Measurements from ENCODE around the gene LUC7L.
"Not testable (repeated sequence)": the region's sequence is repeated elsewhere in the genome, so short reads cannot be mapped to it uniquely, and the experiment has no call there.

Gene LUC7L

DNA sequence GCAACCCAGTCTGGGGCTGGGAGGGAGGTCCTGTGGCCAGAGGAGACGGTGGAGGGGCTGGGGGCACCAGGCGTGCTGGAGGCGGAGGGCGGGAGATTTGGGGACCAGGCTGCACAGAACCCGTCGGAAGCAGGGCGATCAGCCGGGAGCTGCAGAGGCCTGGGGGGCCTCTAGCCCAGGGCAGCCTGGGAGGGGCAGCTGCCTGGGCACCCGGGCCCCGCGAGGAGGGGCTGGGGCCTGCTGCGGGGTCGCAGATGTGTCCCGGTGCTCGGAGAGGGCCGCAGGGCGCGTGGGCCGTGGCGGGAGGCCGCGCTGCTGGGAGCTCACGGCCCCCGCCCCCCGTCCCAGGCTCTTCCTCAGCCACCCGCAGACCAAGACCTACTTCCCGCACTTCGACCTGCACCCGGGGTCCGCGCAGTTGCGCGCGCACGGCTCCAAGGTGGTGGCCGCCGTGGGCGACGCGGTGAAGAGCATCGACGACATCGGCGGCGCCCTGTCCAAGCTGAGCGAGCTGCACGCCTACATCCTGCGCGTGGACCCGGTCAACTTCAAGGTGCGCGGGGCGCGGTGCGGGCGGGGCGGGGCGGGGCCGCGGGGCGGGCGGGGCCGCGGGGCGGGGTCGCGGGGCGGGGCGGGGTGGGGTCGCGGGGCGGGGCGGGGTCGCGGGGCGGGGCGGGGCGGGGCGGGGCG, 65.0 kb downstream of the LUC7L start:
- not testable (repeated sequence) for DNase-seq

DNA sequence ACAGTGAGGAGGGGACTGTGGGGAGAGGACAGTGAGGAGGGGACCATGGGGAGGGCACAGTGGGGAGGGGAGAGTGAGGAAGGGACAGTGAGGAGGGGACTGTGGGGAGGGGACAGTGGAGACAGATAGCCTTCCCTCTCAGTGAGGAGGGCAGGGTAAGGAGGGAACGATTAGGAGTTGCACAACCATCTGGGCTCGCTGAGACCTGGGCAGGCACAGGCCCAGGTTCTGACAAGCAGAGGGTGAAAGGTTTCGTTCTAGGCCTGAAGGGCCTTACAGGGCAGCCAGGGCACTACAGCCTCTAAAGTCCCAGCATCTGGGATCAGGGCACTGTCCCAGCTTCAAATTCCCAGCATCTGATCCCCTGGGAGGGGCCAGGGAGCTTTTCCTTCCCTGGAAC, 65.6 kb downstream of the LUC7L start:
- DNase-seq, result not testable (repeated sequence)

DNA sequence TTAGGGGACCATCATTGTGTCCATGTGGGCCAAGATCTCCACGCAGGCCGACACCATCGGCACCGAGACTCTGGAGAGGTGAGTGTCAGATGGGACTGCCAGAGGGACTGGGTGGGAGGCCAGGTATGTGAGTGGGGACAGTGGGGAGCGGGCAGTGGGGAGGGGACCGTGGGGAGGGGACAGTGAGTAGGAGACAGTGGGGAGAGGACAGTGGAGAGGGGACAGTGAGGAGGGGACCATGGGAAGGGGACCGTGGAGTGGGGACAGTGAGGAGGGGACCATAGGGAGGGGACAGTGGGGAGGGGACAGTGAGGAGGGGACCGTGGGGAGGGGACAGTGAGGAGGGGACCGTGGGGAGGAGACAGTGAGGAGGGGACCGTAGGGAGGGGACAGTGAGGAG, 66.1 kb downstream of the LUC7L start:
- DNase-seq, result not testable (repeated sequence)

DNA sequence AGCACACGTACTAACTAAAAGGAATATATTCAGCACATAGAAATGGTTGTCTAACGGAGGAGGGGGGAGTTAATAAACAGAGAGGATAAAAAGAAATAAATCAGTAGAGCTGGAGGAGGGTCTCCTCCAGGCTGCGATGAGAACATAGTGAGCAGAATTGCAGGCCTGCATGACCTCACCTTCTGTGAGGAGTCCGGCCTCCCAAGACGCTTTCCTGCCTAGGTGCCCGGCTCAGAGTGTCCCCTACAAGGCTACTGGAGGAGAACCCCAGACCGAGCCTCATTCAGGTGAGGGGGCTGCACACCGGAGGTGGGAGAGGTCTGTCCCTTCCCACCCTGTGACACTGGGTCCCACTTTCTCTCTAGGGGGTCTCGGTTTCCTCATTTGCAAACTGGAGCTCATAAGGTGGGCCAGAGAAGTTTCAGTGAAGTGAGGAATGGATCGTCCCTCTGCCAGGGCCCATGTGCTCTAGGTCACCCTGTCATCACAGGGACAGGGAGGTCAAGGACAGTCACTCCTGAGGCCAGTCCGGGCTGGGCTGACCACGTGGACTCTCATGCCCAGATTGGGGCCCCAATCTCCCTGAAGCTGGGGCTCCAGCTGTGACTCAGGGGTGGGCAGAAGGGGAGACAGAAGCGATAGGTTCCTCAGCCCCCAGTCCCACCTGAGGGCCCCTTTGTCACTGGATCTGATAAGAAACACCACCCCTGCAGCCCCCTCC, 66.8 kb downstream of the LUC7L start:
- no peak for DNase-seq

DNA sequence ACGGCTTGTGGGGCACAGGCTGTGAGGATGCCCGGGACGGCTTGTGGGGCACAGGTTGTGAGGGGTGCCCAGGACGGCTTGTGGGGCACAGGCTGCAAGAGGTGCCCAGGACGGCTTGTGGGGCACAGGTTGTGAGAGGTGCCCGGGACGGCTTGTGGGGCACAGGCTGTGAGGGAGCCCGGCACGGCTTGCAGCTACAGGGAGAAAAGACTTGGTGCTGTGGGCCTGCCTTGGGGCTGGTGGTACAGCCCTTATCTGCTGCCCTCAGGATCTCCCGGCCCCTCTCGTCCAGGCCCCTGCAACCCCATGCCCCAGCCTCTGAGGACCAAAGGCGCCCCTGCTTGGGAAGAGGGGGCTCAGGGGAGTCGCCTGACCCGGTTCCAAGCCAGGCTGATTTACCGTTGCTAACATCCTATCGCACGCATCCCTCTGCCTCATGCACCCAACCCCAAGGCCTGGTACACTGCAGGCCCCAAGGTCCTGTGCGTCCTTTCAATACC, 68.5 kb downstream of the LUC7L start:
- DNase-seq, result no peak

DNA sequence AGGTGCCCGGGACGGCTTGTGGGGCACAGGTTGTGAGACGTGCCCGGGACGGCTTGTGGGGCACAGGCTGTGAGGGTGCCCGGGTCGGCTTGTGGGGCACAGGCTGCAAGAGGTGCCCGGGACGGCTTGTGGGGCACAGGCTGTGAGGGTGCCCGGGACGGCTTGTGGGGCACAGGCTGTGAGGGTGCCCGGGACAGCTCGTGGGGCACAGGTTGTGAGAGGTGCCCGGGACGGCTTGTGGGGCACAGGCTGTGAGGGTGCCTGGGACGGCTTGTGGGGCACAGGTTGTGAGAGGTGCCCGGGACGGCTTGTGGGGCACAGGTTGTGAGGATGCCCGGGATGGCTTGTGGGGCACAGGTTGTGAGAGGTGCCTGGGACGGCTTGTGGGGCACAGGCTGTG, 69.0 kb downstream of the LUC7L start:
- DNase-seq, result not testable (repeated sequence)

DNA sequence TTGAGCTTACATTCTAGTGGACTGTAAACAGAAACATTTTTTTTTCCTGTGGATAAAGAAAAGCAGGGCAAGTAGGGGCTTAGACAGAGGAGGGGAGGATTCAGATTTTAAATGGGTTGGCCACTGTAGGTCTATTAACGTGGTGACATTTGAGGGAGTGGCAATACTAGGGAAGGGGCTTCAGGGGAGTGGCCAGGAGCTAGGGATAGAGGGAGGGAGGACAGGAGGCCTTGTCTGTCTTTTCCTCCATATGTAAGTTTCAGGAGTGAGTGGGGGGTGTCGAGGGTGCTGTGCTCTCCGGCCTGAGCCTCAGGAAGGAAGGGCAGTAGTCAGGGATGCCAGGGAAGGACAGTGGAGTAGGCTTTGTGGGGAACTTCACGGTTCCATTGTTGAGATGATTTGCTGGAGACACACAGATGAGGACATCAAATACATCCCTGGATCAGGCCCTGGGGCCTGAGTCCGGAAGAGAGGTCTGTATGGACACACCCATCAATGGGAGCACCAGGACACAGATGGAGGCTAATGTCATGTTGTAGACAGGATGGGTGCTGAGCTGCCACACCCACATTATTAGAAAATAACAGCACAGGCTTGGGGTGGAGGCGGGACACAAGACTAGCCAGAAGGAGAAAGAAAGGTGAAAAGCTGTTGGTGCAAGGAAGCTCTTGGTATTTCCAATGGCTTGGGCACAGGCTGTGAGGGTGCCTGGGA, 70.0 kb downstream of the LUC7L start:
- no peak for DNase-seq

DNA sequence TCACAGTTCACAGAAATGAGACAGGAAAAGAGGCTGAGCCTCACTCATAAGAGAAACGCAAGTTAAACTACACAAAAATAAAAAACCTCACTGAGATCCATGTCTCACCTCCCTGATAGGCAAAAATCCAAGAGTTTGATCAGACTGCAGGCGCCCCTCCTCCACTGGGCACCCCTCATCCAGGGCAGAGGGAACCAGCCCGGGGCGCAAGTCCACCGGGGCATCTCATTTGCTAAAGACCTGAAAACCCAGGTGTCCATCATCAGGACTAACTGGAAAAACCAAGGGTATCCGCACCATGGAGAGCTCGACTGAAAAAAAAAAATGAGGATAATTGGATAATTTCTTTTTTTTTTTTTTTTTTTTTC, 74.2 kb downstream of the LUC7L start:
- no peak for DNase-seq

DNA sequence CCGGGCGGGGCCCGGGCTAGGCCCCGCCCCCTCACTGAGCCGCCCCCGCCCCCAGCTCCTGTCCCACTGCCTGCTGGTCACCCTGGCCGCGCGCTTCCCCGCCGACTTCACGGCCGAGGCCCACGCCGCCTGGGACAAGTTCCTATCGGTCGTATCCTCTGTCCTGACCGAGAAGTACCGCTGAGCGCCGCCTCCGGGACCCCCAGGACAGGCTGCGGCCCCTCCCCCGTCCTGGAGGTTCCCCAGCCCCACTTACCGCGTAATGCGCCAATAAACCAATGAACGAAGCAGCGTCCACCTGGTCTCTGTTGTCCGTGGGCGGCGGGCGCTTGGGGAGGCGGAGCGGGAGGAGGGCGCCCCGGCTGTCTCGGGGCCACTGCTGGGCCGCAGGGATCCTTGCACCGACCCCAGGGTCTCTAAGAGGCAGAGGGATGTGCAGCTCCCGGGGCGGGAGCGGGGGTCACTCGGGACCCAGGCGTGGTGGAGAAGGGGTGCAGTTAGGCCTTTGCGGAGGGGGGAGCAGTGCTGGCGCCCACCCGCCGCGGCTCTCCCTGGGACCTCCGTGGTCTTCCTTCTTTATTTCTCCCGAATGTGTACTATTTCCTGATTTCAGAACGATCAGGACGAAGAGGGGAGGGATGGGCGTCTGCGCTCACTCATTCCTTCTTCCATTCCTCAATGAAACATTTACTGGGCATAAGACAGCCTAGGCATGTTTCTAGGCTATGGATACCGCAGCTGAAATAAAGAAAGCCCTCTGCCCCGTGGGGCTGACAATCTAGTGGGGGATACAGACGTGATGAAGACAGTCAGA, 74.8 kb downstream of the LUC7L start:
- DNase-seq, result no peak

DNA sequence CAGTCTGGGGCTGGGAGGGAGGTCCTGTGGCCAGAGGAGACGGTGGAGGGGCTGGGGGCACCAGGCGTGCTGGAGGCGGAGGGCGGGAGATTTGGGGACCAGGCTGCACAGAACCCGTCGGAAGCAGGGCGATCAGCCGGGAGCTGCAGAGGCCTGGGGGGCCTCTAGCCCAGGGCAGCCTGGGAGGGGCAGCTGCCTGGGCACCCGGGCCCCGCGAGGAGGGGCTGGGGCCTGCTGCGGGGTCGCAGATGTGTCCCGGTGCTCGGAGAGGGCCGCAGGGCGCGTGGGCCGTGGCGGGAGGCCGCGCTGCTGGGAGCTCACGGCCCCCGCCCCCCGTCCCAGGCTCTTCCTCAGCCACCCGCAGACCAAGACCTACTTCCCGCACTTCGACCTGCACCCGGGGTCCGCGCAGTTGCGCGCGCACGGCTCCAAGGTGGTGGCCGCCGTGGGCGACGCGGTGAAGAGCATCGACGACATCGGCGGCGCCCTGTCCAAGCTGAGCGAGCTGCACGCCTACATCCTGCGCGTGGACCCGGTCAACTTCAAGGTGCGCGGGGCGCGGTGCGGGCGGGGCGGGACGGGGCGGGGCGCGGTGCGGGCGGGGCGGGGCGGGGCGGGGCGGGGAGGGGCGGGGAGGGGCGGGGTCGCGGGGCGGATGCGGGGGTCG, 75.6 kb downstream of the LUC7L start:
- DNase-seq, result not testable (repeated sequence)

DNA sequence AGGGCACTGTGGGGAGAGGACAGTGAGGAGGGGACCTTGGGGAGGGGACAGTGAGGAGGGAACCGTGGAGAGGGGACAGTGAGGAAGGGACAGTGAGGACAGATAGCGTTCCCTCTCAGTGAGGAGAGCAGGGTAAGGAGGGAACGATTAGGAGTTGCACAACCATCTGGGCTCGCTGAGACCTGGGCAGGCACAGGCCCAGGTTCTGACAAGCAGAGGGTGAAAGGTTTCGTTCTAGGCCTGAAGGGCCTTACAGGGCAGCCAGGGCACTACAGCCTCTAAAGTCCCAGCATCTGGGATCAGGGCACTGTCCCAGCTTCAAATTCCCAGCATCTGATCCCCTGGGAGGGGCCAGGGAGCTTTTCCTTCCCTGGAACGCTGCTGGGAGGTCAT, 76.1 kb downstream of the LUC7L start:
- DNase-seq, result not testable (repeated sequence)

DNA sequence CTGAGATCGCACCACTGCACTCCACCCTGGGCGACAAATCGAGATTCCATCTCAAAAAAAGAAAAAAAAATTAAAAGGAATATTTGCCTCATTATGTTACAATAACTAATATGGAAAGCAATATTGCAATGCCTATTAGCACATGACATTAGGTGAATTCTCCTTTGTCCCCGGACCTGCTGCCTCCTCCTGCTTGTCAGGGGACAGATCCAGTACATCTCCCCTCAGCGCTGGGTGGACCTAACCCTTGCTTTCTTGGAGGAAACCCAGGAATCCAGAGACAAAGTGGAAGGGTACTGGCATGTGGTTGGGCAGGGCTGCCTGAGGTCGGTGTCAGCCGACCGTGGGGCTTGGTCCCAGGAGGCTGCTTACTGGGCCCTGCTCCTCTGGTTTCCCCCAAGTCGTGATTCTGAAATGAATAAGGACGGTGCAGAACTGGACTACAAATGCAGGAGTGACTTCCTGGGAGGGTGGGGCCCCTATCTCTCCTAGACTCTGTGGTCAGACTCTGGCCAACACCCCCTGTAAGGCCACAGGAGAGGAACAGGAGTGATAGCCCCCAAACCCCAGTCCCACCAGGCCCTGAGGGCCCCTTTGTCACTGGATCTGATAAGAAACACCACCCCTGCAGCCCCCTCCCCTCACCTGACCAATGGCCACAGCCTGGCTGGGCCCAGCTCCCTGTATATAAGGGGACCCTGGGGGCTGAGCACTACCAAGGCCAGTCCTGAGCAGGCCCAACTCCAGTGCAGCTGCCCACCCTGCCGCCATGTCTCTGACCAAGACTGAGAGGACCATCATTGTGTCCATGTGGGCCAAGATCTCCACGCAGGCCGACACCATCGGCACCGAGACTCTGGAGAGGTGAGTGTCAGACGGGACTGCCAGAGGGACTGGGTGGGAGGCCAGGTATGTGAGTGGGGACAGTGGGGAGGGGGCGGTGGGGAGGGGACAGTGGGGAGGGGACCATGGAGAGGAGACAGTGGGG, 76.8 kb downstream of the LUC7L start, which contains the start of gene HBZ:
Gene HBZ (plus strand): TSS at position 504 of the 988 bp plus-strand sequence. CDS start 266 bp downstream, at position 770.
- no peak for DNase-seq

DNA sequence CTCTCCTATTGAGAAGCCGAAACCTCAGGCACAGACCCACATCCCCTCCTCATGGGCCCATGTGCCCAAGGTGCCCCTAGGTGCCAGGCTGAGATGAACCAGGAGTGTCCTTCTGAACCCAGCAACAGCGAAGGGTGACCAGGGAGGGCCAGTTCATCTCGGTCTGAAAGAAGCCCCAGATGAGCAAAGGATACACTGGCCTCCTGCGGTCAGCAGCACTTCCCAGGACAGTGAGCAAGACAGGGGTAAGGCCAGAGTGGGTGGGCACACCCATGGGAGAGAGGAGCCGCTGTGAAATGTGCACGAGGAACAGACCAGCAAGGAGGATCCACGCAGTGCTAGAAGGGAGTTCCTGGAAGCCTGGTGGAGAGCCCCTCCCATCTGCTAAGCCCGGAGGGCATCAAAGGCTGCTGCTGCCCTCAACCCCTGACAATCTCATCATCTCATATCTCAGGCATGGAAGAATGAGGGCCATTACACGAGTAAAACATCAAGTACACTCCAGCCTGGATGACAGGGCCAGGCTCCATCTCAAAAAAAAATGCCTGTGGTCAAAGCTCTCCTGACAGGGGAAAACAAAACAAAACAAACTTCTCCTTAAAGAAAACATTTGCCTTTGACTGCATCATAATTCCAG, 80.1 kb downstream of the LUC7L start:
- no peak for DNase-seq

DNA sequence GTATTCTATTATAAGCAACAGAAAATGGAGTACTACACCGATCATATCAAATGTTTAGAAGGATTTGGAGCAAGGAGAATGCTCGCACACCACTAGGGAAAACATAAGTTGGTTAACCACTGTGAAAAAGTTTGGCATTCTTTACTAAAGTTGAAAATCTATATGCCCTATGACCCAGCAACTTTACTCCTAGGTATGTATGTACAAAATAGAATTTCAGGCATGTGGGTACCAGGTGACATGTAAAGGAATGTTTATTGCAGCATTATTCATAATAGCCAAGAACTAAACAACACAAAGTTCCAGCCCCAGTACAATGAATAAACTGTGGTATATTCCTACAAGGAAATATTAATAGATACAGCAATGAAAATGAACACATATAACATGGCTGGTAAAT, 82.6 kb downstream of the LUC7L start:
- no peak for DNase-seq

DNA sequence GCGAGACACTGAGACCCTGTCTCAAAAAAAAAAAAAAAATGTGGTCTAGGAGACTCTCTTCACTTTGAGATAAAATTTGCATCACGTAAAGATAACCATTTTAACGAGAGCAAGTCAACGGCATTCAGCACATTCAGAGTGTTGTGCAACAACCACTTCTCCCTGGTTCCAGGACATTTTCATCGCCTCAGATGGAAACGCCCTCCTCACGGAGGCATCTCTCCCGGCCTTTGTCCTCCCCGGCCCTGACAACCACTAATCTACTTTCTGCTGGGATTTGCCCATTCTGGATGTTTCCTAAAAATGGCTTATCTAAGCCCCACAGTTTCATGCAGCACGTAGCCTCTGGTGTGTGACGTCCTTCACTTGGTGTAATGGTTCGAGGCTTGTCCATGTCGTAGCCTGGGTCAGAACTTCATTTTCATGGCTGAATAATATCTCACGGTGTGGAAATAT, 84.4 kb downstream of the LUC7L start:
- no peak for DNase-seq

DNA sequence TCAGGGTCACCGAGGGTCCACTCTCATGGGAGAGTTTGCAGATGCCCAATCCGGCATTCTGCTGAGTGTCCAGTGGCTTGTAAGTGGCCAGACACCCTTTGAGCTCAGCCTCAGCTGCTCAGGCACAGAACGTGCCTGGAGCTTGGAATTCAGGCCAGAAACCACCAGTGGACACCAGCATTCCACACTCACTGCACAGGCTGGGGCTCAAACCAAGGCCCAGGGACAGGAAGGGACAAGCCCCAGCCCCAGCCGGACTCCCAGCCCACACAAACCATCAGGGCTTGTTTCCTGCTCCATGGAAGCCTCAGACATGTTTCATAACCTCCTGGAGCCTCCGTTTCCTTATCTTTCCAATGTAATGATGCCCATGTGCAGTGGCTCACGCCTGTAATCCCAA, 85.8 kb downstream of the LUC7L start:
- DNase-seq, result no peak

DNA sequence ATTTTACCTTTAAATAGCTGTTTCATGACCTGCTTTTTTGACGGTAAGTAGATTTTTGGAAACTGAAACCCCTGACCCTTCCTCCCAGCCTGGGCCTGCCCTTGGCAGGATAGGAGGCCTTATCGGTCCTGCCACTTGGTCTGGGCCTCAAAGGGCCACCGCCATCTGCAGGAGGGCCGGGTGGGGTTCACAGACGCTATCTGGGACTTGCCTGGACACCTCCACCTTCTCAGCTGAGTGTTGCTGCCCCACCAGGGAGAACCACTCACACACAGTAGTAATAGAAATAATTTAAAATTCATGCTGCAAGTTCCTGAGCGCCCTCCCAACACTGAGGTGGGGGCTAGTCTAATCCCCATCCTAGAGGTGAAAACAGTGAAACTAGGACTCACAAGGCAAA, 86.2 kb downstream of the LUC7L start:
- no peak for DNase-seq

DNA sequence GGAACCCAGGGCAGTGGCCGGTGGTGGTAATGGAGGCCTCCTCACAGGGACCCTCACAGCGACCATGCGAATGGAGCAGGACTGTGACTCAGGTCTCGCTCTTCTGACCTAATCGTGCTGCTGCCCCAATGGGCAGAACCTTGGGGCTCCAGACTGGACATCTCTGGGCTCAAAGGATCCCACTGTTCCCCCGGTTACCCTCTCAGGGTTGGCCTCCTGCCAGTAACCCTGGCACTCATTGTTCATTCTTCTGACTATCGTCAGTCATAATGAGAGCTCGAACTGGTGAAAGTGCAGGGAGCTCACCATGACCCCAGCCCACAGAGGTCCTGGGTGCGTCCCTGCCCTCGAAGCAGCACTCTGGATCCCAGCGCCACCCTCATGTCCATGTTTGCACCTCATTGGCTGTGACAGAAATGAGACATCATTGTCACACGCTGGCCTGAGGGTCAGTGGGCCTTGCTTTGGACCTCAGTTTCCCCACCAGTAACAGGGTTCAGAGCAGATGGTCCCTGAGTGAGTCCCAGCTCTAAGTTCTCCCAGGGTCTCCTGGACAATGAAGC, 86.8 kb downstream of the LUC7L start:
- no peak for DNase-seq

DNA sequence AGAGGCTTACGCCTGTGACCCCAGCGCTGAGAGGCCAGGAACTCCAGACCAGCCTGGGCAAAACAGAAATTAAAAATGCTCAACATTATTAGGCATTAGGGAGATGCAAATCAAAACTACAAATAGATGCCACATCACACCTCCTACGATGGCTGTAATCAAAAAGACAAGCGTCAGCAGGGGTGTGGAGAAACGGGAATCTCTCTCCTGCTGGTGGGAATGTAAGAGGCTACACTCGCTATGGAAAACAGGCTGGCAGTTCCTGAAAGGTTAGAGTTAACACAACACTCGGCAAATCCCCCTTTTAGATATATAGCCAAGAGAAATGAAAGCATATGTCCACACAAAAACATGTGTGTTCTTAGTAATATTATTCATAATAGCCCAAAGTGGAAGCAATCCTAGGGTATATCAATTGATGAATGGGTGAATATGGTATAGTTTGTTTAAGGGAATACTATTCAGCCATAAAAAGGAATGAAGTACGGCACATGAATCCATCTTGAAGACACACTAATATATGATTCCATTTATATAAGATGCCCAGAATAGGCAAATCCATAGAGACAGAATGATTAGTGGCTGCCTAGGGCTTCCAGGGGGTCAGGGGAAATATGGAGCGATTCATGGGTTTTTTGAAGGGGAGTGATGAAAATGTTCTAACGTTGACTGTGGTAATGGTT, 88.9 kb downstream of the LUC7L start:
- no peak for DNase-seq

Measured in activated CD4-positive, alpha-beta T cell treated with anti-CD3 and anti-CD28 coated beads, Interleukin-2, amount 50 U/mL, for 1 hour (primary cell).